Measurements from ENCODE around the gene CRYGA. TPM values are rescaled to one million over a fixed set of nuclear protein-coding genes. Genes with fewer than 3 reads are reported as not detected.

CRYGA gene
- total and polyA plus RNA-seq, 10 donors = not detected

DNA sequence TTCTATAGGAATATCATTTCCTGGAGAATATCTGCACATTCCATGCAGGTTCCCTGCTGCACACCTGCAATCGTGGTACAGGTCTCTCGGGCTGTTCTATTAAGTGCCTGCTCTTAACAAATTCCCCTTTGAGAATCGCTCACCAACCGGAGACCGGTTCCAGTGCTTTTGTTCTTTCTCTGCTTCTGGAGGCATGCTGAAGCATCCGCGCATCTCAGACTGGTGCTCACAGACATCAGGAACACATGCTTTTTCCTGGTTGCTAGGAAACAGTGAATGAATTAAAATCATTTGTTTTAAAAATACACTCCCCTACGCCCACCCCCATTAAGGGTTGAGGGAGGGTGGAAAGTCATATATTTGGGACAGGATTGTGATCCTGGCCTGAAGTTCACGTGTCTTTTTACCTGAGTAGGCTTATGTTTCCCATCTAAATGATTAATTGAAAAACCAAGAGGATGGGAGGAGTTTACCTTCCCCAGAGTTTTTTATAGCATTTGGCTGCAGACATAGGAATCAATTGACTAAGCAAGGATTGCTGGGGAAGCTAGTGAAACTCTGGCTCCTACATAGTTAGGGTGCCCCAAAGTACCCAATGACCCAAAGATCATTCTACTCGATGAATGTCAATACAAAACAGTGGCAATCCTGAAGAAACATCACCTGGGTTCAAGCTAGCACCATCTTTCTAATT, 26.6 kb upstream of the CRYGA start, which contains the start of gene C2orf80:
Gene C2orf80, minus strand, starts transcription at position 221 of the 694 bp plus-strand sequence. CDS start 3,044 bp downstream, outside the sequence.
- H3K27ac ChIP-seq = no peak within 1 kb of the TSS
- no peaks in the 10 kb centered on the region for H3K36me3 ChIP-seq
- H3K9me3 ChIP-seq = no peaks in the 10 kb centered on the region
- H3K27me3 ChIP-seq (replicated peaks in 1 of 7) = peaks cover 0 to 6% (median 0%) of the 10 kb centered on the region in 7 donors
- H3K4me1 ChIP-seq = no peaks in the 10 kb centered on the region
- no peak within 1 kb of the TSS for H3K4me3 ChIP-seq
- TF ChIP-seq, protein P1, sequence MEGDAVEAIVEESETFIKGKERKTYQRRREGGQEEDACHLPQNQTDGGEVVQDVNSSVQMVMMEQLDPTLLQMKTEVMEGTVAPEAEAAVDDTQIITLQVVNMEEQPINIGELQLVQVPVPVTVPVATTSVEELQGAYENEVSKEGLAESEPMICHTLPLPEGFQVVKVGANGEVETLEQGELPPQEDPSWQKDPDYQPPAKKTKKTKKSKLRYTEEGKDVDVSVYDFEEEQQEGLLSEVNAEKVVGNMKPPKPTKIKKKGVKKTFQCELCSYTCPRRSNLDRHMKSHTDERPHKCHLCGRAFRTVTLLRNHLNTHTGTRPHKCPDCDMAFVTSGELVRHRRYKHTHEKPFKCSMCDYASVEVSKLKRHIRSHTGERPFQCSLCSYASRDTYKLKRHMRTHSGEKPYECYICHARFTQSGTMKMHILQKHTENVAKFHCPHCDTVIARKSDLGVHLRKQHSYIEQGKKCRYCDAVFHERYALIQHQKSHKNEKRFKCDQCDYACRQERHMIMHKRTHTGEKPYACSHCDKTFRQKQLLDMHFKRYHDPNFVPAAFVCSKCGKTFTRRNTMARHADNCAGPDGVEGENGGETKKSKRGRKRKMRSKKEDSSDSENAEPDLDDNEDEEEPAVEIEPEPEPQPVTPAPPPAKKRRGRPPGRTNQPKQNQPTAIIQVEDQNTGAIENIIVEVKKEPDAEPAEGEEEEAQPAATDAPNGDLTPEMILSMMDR (IDR thresholded peaks at IDR 0.05 in 8 of 11, conservative IDR thresholded peaks at IDR 0.05 in 3 of 11) = no peak
- TF ChIP-seq POLR2AphosphoS5 (IDR thresholded peaks at IDR 0.05) (no peak), POLR2A (IDR thresholded peaks at IDR 0.05) (no peak)
- no peak for DNase-seq
- intact Hi-C loops (cut with DNase I; ENCODE audit: low total_unique reads) = no loop called here
- 80 to 85% (median 82%) methylated on average over 10 of the region's 10 CpGs for WGBS, 5 donors

DNA sequence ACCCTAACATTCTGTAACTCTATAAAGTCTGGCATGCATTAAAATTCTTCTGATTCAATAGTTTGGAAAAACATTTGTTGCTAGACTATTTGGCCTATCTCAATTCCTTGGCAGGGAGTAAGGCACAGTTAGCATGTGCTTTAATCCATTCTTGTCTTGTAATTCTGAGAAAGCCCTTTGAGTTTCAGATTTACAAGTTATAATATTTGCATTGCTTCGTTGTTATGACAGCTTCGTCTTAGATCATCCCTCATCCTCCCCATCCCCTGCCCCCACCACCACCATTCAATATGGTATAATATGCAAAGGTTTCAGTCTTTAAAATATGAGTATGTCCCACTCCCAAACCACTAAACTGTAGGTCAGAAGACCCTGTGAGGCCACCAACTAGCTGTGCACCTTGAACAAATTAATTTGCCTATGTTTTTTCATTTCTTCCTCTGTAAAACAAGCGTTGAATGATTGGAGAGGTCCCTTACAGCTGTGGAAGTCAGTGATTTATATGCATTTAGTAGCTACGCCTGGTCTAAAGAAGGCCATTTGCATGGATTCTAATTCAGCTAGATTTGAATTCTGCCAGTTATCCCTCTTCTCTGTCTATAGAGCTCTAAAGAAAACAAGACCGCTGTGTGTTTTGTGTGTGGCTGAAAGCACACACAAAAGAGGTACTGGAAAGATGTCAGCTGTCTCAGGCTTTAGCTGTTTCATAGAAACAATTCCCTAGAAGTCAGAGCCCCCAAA, 25.9 kb upstream of the CRYGA start:
- peaks cover 0 to 12% (median 0%) of the 10 kb centered on the region in 7 donors for H3K27me3 ChIP-seq (replicated peaks in 1 of 7)
- no peaks in the 10 kb centered on the region for H3K36me3 ChIP-seq
- H3K4me3 ChIP-seq = no peak overlapping the region
- H3K4me1 ChIP-seq = peaks cover 0 to 2% (median 0%) of the 10 kb centered on the region in 6 donors
- no peak for DNase-seq
- TF ChIP-seq POLR2AphosphoS5 (IDR thresholded peaks at IDR 0.05) (no peak), POLR2A (IDR thresholded peaks at IDR 0.05) (no peak)
- TF ChIP-seq, protein P1 (IDR thresholded peaks at IDR 0.05 in 8 of 11, conservative IDR thresholded peaks at IDR 0.05 in 3 of 11) = no peak
- WGBS, 5 donors = 76 to 92% (median 84%) methylated on average over 5 of the region's 5 CpGs
- H3K27ac ChIP-seq = no peak overlapping the region
- no peaks in the 10 kb centered on the region for H3K9me3 ChIP-seq
- intact Hi-C loops (cut with DNase I; ENCODE audit: low total_unique reads) = no loop called here

DNA sequence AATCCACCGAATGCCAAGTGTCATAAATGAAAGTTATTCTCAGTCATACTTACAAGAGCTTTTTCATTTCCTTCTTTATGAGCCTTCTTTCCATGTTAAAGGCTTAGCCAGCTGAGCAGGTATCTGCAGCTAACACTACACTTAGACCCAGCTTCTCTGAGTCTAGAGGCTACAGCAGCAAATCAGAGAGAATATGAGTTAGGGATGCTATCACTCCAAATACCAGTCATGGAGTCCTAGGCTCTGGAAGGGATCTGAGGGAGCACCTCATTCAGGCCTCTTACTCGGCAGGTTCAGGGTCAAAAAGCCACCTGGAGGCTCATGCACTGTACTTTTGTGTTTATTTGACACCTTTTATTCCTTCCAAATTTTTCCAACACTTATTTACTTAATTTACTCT, 23.5 kb upstream of the CRYGA start:
- no peak for DNase-seq
- 72 to 89% (median 83%) methylated on average over 2 of the region's 2 CpGs for WGBS, 5 donors
- Histone ChIP-seq H3K4me1 (peaks cover 0 to 9% (median 0%) of the 10 kb centered on the region in 6 donors), H3K9me3 (no peaks in the 10 kb centered on the region), H3K36me3 (no peaks in the 10 kb centered on the region), H3K27me3 (replicated peaks in 1 of 7) (peaks cover 0 to 19% (median 0%) of the 10 kb centered on the region in 7 donors), H3K27ac (no peak overlapping the region), H3K4me3 (no peak overlapping the region)
- TF ChIP-seq POLR2AphosphoS5 (IDR thresholded peaks at IDR 0.05) (no peak), POLR2A (IDR thresholded peaks at IDR 0.05) (no peak)
- TF ChIP-seq, protein P1 (IDR thresholded peaks at IDR 0.05 in 8 of 11, conservative IDR thresholded peaks at IDR 0.05 in 3 of 11) = no peak
- intact Hi-C loops (cut with DNase I; ENCODE audit: low total_unique reads) = no loop called here

DNA sequence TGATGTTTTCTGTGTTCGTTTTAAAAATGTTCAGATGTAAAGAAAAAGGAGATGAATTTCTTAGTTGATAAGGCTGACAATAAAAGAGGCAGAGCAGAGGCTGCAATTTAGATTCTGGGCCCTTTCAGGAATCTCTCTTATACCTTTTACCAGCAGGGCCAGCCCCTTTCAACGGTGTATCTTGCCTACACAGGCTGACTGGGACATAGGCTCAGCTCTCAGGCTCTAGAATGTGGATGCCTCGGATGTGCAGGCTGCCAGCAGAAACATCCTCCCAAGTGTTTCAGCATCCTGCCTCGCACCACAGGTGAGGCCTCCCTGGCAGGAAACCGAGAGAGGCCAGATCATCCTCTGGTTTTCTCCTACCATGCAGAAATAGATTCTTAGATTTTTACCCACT, 23.1 kb upstream of the CRYGA start:
- Histone ChIP-seq H3K9me3 (no peaks in the 10 kb centered on the region), H3K4me1 (peaks cover 0 to 9% (median 0%) of the 10 kb centered on the region in 6 donors), H3K36me3 (no peaks in the 10 kb centered on the region), H3K27me3 (replicated peaks in 1 of 7) (peaks cover 0 to 19% (median 0%) of the 10 kb centered on the region in 7 donors), H3K4me3 (no peak overlapping the region), H3K27ac (no peak overlapping the region)
- intact Hi-C loops (cut with DNase I; ENCODE audit: low total_unique reads) = no loop called here
- no peak for TF ChIP-seq POLR2A (IDR thresholded peaks at IDR 0.05)
- no peak for TF ChIP-seq POLR2AphosphoS5 (IDR thresholded peaks at IDR 0.05)
- TF ChIP-seq, protein P1 (IDR thresholded peaks at IDR 0.05 in 8 of 11, conservative IDR thresholded peaks at IDR 0.05 in 3 of 11) = no peak
- no peak for DNase-seq
- 44 to 68% (median 57%) methylated on average over 5 of the region's 5 CpGs for WGBS, 5 donors

All from spleen (tissue), 11 donors.